ENCODE measurements around the gene RBL2.
"Not testable (repeated sequence)": the region's sequence is repeated elsewhere in the genome, so short reads cannot be mapped to it uniquely, and the experiment has no call there.

The RBL2 gene

DNA sequence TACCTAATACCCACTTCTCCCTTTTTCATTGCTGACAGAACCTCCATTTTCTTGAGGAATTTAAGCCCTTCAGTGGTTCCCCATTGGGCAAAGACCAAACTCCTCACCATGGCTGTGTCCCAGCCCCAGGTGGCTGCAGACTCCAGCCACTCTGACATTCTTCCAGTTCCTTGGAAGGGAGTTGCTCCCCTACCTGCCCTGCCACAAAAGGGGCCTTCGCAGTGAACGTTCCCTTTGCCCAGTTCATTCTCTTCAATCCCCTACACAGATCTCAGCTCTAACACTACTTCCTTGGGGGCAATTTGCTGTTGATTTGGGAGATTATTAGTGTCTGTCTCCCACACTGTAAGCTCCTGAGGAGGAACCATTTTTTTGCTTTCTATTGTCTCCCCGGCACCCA lies 72.0 kb downstream of the RBL2 start:
- no peak for DNase-seq

DNA sequence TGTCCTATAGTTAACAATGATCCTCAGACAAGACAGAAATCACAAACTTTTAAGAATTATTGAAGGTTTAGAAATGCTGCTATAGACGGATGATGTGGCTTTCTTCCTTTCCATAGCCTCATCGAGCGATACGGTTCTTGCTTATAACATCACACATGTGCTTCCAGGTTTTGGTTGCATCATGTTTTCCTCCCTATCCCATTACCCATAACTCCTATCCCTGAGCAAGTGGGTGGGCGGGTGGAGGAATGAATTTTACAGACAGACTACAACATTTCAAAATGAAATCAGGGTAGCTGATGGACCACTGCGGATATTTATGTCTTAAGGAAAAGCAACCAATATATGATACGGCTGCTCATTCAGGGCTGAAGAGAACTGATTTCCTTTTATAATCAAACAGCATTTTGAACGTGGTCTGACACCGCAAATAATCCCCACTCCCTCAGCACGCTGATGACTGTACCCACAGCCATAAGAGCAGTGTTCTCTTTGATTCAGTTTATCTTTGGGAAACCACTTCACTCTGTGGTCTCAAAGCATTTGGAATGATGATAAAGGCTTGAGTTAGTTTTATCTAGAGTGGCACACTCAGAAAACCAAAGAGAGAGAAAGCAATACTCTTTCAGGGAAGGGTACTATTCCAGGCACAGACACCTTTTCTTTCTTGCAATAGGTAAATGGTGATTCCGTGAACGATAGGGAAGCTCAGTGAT lies 73.4 kb downstream of the RBL2 start:
- DNase-seq: no peak

DNA sequence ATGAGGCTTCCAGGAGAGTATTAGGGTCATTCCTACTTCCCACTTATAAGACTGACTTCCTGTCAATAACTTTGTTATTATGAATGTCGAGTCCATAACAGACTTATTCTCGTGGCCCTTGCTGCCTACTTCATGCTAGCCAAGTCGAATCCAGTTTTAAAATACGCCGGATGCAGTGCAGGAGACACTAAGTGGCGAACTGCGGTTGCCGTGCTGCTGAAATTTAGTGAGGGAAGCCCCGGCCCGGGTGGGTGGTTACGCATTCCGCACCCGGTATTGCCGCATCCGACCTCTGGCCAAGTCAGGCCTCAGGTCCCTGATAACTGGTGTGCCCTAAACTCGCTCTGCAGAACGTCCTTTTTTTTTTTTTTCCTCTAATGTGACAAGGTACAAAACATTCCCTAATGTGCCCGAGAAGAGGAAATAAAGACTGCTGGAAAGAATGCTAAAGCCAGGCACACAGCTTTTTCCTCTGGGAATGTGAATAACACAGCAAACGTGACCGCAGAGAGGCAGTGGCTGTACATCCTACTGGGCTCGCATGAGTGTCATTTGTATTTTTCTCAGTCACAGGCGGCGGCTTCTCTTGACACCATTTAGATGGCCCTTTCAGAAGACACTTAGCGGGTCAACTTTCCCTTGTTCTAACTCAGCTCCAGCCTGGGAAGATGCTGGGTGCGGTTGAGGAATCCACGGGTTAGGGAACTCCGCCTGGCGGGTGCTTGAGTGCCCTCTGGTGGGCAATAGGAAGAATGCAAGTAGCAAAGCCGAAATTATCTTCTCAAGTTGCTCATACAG lies 75.8 kb downstream of the RBL2 start:
- DNase-seq: peak; percentile 47 to 48

DNA sequence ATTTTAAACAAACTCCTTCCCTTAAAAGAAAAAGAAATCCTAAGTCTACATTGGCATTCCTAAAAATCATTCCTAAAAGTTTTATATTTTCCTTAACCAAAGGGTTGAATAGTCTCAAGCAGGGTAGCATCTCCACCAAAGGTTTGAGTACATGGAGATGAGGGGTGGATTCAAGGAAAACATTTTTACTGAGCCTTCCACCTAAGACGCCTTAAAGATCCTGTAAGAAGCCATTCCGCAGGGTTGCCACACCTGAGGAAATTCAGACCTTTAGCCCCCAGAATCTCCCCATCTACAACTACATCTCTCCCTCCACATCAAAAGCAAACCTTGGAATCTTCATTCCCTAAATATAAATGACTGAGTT lies 76.4 kb downstream of the RBL2 start:
- DNase-seq: no peak

DNA sequence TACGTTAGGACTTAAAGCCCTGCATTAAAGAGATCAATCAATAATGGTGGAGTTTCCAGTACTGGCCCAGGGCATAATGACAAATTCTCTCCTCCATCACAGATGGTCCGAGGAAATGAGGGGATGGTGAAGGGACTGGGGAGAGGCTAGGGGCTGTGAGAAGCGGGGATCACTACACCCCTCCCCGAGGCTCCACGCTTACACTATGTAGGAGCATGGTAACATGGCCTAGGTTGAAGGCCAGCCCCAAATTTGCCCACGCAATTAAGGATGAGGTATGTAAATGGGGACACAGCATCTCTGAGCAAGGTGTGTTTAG lies 76.8 kb downstream of the RBL2 start:
- DNase-seq: no peak

DNA sequence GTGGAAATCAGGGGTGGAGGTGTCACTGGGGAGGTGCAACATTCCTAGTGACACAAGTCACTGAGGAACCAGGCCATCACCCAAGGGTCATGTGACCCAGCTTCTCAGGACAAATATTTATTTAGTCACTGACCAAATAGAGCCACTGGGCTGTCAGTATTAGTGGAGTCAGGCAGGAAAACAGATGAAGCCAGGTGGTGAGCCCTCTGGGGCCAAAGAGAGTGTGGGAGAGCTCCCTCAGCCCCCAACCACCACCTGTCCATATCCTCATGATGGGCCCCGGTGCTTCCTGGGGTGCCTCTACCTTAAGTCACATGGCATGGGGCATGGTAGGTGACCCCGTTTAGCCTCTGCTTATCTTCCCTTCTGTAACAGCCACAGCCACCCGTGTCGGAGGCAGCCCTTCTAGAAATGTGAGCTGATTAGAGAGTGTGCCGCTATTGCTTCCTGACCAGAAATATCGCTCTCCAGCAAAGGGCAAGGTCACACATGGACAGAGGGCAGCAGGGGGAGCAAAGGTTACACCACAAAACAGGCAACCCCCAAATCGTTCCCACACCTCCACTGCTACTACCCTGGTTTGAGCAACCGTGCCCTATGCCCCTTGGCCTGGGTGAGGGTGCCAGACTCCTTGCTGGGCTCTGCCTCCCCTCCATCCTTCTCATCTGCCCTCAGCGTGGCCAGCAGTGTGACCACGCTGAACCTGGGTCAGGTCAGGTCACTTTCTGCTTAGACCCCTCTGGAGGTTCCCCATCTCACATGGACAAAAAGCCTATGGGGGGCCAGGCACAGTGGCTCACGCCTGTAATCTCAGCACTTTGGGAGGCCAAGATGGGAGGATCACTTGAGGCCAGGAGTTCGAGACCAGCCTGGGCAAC lies 77.4 kb downstream of the RBL2 start:
- DNase-seq: peak; percentile 84

DNA sequence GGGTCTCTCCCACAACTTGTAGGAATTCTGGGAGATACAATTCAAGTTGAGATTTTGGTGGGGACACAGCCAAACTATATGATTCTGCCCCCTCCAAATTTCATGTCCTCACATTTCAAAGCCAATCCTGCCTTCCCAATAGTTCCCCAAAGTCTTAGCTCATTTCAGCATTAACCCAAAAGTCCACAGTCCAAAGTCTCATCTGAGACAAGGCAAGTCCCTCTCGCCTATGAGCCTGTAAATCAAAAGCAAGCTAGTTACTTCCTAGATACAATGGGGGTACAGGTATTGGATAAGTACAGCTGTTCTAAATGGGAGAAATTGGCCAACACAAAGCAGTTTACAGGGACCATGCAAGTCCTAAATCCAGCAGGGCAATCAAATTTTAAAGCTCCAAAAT lies 78.5 kb downstream of the RBL2 start:
- DNase-seq: not testable (repeated sequence)

DNA sequence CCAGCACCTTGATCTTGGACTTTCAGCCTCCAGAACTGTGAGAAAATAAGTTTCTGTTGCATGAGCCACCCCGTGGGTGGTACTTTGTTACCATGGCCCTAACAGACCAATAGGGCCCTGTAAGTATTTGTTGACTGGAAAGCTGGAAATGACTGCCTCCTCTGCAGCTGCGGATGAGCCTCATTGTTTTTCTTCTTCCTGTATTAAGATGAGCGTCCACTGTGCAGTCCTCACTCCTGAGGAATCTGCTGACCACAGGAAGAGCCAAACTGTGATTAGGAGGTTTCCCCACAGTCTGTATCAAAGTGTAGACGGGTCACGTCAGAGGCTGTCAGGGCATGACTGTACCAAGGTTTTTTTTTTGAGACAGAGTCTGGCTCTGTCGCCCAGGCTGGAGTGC lies 81.0 kb downstream of the RBL2 start:
- DNase-seq: no peak

DNA sequence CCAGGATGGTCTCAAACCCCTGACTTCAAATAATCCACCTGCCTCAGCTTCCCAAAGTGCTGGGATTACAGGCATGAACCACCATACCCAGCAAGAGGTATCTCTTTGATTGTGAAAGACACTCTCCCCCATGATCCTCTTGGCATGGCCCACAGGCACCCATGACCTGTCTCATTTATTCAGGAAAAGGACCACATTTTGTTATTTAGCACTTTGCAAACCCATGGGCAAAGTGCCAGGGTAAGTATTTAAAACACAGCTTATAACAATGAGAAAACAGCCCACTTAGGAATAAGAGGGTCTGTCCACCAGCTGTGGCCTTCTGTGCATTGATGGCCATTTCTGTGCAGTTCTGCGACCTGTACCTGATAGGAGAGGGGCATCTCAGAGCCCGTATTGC lies 81.5 kb downstream of the RBL2 start:
- no peak for DNase-seq

DNA sequence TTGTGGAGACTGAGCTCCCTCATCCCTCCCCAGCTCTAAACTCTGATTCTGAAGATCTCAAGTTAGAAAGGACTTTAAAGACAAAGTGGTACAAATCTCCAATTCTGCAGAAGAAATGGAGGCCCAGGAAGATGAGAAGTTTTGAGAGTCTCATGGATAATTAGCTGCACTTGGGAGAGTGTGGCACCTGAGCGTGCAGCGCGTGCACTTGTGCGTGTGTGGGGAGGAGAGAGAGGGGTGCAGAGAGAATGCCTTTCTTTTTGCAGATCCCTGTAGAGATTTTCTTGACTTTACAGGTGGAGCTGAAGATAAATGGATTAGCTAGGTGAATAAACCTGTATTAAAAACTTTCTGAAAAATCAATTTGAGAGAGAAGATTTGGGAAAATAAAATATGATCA lies 83.6 kb downstream of the RBL2 start:
- no peak for DNase-seq

DNA sequence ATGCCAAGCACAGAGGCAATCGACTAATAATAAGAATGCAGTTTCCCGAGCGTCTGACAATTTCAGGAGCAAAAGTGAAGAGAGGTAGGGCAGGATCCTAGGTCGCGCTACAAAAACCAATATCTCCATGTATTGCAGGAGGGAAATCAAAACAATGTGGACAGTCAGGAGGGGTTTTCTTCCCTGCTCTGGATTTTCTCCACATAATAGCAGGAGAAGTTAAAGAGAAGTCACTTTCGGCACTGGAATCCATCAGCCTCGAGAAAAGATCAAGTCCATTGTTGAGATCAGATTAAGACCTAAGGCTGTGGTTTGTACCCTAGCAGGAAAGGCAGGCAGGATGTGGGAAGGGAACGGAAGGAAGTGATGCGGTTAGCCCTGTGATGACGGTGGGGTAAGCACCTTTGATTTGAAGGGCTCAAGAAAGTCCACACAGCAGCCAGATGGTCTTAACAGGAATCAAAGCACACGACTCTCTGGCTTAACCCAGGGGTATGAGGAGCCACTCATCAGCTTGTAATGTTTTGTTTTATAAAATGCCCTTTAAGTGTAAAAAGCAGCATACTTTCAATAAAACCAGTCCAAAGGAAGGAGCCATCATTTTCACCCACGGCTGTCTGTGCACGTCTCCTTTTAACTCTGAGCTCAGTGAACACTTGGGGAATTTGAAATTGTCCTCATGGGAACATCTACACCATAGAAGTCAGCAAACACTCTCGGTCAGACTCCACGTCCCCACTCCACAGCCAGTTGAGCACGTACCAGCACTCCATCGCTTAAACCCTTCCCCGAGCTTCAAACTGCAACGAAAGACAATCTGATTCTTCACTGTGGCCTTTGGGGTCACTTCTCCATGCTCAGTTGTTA lies 84.5 kb downstream of the RBL2 start:
- no peak for DNase-seq

DNA sequence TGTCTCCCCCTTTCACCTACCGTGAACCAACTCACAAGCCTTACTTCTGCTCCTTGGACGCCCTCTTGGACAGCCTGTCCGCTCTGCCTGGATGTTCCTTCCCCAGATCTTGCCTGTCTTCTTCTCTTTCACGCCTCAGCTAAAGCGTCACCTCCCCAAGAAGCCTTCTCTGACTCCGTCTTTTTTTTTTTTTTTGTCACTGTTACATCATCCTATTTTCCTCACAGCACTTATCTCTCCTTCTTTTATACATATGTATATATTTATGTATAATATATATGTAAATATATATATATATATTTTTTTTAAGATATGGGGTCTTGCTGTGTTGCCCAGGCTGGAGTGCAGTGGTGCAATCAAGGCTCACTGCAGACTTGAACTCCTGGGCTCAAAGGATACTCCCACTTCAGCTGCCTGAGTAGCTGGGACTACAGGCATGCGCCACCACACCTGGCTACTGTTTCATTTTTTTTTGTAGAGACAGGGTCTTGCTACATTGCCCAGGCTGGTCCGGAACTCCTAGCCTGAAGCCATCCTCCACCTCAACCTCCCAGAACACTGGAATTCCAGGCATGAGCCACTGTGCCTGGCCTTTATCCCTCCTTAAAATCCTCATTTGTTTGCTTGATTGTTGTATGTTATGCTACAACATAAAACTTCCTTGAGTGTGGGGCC lies 85.3 kb downstream of the RBL2 start:
- DNase-seq: no peak

DNA sequence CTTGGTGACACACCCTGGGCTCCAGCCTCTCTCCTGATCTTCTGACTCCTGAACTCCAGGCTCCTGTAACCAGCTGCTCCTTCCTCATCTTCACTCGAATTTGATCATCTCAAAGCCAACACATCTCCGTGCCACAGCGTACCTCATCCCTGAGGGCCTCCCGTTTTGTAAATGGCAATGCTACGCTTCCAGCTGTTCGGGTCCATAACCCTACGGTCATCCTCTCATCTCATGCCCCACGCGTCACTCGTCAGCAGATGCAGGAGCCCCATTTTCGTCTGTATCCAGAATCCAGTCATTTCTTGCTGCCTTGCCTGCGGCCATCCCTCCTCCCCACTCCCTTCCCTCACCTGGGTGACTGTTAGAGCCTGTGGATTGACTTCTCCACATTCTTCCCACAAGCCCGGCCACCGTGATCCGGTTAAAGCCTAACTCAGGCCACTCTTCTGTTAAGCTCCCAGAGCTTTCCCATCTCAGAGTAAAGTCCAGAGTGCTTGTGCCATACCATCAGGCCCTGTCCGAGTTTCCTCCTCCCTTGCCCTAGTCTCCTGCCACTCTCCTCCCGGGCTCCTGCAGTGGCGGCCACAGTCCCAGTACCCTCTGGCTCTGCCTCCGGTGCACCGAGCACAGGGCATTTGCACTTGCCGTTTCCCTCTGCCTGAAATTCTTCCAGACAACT lies 89.0 kb downstream of the RBL2 start:
- DNase-seq: no peak

DNA sequence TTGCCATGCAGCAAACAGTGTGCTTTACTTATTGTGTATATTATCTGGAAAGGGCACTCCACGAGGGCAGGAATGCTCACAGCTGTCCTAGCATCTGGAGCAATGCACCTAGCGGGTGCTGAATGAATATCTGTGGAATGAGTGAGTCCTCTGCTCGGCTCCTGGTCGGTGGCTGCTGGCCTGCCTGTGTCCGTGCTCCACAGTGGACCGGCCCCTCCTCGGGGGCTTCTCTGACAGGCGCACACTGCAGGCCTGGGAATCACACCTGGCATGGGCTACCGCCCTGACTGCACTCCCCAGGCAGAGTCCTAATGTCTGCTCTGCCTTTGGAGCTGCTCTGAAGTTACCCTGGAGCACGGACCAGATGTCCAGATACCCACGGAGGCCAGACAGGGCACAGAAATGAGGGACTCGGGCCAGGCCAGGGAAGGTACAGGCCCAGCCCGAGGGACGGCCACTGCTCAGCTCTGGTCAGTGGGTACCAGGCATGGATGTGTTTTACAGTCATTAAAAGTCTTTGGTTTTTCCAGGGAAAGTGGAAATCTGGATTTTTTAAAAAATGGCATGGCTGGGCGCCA lies 89.8 kb downstream of the RBL2 start:
- no peak for DNase-seq

DNA sequence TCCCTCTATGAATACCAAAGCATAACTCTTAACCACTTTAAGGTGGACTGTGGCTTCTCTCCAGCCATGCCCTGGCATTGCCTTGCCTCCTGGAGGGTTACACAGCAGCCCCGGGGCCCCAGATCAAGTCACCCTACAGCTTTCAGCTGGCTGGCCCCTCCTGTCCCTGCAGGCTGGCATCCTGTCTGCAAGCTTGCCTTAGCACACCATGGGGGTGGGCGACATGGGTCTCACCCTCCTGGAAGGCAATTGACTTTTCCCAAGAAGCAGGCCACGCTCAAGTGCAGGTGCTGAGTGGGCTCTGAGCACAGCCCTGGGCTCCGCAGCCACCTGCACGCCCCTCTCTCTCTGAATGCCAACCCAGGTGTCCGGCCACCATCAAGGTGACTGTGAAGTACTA lies 94.5 kb downstream of the RBL2 start:
- no peak for DNase-seq

DNA sequence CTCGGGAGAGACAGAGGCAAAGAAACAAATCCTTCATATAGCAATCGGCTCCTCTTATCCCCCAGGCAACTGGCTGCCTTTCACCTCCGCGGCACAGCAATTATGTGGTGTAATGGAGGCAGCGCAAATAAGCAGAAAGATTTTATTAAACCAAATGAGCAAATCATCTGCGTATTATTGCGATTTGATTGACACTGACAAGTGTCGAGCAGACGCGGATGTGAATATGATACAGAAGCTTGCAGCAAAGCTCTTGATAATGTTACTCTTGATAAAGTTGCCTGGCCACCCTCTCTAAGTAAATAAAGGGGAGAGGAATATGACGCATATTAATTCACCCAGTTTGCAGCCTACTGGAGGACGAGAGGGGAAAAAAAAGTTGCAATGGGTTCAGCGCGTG lies 95.2 kb downstream of the RBL2 start:
- peak in 1 of 2 experiments; percentile 31 for DNase-seq

DNA sequence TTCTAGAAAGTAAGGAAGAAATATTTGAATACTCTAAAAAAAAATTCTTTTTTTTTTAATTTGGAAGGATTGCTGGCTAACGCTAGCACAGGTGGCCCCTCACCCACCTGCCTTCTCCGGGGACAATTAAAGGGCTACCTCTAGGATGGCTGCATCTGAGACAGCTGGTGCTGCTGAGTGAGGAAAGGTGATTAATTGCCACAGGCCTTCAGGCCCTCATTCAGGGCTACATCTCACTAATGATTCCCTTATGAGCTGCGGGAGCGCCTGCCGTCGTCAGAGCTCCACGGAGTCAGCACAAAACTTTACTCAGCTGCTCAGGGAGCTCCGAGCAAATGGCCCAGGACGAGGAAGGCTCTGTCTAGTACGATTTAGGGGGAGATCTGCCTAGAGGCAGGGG lies 95.8 kb downstream of the RBL2 start:
- peak; percentile 58 to 70 for DNase-seq

DNA sequence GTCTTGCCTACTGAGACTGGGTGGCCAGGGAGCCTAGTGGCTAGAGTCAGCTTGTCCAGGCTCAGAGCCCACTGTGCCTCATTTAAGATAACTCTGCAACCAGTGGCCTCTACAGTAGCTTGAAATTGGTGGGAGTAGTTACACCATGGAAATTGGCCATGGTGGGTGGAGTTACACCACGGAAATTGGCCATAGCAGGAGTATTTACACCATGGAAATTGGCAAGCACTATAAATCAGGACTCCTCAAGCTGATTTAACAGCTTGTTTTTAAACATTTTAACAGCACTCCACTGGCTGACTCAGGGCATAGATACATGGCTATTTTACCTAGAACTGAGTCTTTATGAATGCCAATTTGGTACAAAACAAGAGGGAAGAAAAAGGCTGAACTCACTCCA lies 96.5 kb downstream of the RBL2 start:
- no peak for DNase-seq

DNA sequence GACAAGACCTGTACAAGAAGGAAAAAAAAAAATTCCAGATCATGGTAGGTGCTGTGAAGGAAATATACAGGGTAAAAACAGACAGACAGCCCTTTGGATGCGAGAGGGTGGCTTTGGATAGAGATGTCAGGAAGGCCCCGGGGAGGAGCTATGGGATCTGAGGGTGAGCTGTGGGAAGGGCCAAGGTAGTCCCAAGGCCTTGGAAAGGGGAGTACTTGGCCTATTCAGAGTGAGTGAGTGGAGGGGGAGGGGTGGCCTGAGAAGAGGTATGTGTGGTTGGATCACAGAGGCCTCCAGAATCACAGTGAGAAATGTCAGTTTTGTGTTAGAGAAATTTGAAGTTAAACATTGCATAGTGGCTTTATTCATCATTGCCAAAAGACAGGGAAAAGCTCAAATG lies 99.9 kb downstream of the RBL2 start:
- DNase-seq: no peak

DNA sequence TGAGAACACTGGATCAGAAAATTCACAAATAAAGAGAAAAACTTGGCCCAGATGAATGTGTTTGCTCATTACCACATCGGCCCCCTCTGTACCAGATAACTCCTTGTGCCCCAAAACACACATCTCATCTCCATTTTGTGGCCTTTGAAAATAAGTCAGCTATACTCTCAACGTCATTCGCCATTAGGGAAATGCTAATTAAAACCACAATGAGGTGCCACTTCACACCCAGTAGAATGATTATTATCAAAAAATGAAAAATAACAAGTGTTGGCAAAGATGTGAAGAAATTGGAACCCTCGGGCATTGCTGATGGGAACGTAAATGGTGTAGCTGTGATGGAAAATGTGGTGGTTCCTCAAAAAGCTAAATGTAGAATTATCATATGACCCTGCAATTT lies 103.4 kb downstream of the RBL2 start:
- no peak for DNase-seq

DNA sequence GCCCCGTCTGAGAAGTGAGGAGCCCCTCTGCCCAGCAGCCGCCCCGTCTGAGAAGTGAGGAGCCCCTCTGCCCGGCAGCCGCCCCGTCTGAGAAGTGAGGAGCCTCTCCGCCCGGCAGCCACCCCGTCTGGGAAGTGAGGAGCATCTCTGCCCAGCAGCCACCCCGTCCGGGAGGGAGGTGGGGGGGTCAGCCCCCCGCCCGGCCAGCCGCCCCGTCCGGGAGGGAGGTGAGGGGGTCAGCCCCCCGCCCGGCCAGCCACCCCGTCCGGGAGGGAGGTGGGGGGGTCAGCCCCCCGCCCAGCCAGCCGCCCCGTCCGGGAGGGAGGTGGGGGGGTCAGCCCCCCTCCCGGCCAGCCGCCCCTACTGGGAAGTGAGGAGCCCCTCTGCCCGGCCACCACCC lies 105.1 kb downstream of the RBL2 start:
- DNase-seq: not testable (repeated sequence)

All from SHP77 (cell line).